PFSK-1 (cell line): ENCODE results near the gene HSD17B10.

Experiments used
- FOXP2 ChIP-seq: optimal IDR thresholded peaks from 2 replicates; pipeline ENCODE3; 2011; ENCODE audit warnings: borderline replicate concordance, control low read depth, inconsistent platforms; ENCODE audit not compliant: insufficient read depth; ENCODE audit errors: extremely low read length, extremely low read depth
- POLR2AphosphoS5 ChIP-seq: IDR thresholded peaks from 2 replicates; pipeline ENCODE4 v1.6.1; 2012; ENCODE audit warnings: low read depth, mild to moderate bottlenecking, control low read depth, low read length, moderate library complexity
- SIN3A ChIP-seq: IDR thresholded peaks from 2 replicates; pipeline ENCODE4 v1.6.1; 2012; ENCODE audit warnings: mild to moderate bottlenecking, low read length, moderate library complexity, borderline replicate concordance; ENCODE audit not compliant: insufficient read depth
- TAF1 ChIP-seq: IDR thresholded peaks from 2 replicates; pipeline ENCODE4 v1.6.1; 2012; ENCODE audit warnings: low read length, control low read depth, borderline replicate concordance; ENCODE audit not compliant: insufficient read depth

Gene HSD17B10

GRCh38 chrX:53383376-53384076 is 50.6 kb downstream of the HSD17B10 start:
- TF ChIP-seq SIN3A (no peak), FOXP2 (no peak), TAF1 (no peak), POLR2AphosphoS5 (no peak)
